Karpas-422 (cell line): Measurements from ENCODE around the gene KCNG2. TPM values are rescaled to one million over a fixed set of nuclear protein-coding genes. Genes with fewer than 3 reads are reported as not detected.

Experiments used
- DNase-seq: peaks from one replicate; pipeline ENCODE4 v3.0.0-alpha.2; 2015
- H2AFZ ChIP-seq: fragments of 200-600 bp; sonication (generic); 2 replicates; pipeline ENCODE4 v1.6.1; 2014; ENCODE audit warnings: antibody characterized with exemption, low read length, mixed read lengths
- H3K27ac ChIP-seq: fragments of 200-600 bp; sonication (generic); 2 replicates; pipeline ENCODE4 v1.5.1; 2014; ENCODE audit warnings: mild to moderate bottlenecking, low read length, moderate library complexity
- H3K27me3 ChIP-seq: fragments of 200-600 bp; sonication (generic); 2 replicates; pipeline ENCODE4 v1.6.1; 2014; ENCODE audit warnings: low read length, mixed read lengths
- H3K36me3 ChIP-seq: fragments of 200-600 bp; sonication (generic); 2 replicates; pipeline ENCODE4 v1.6.1; 2014; ENCODE audit warnings: low read length, mixed read lengths; ENCODE audit not compliant: insufficient read depth
- H3K4me1 ChIP-seq: fragments of 200-600 bp; sonication (generic); 2 replicates; pipeline ENCODE4 v1.6.1; 2014; ENCODE audit warnings: mild to moderate bottlenecking, low read length, mixed read lengths
- H3K4me2 ChIP-seq: fragments of 200-600 bp; sonication (generic); 2 replicates; pipeline ENCODE4 v1.6.1; 2014; ENCODE audit warnings: low read length, low read depth, mild to moderate bottlenecking; ENCODE audit not compliant: poor library complexity, severe bottlenecking
- H3K4me3 ChIP-seq: fragments of 200-600 bp; sonication (generic); 2 replicates; pipeline ENCODE4 v1.5.1; 2014; ENCODE audit warnings: mild to moderate bottlenecking, antibody characterized with exemption, low read length, mixed read lengths
- H3K79me2 ChIP-seq: fragments of 200-600 bp; sonication (generic); 2 replicates; pipeline ENCODE4 v1.6.1; 2014; ENCODE audit warnings: mild to moderate bottlenecking, low read length, mixed read lengths
- H3K9ac ChIP-seq: fragments of 200-600 bp; sonication (generic); 2 replicates; pipeline ENCODE4 v1.6.0; 2014; ENCODE audit warnings: low read length
- H3K9me2 ChIP-seq: fragments of 200-600 bp; sonication (generic), shearing (Covaris generic); replicated peaks from 2 replicates; pipeline ENCODE4 v1.6.0; 2014; ENCODE audit warnings: mild to moderate bottlenecking, low read length, moderate library complexity; ENCODE audit not compliant: insufficient read depth
- H3K9me3 ChIP-seq: fragments of 300-700, 200-600 bp; sonication (generic); 2 replicates; pipeline ENCODE4 v1.6.1; 2014; ENCODE audit warnings: low read length, mixed read lengths
- H4K20me1 ChIP-seq: fragments of 200-600 bp; sonication (generic); 2 replicates; pipeline ENCODE4 v1.6.1; 2014; ENCODE audit warnings: mild to moderate bottlenecking, antibody characterized with exemption, low read length, low read depth; ENCODE audit not compliant: insufficient read depth
- total RNA-seq: library from RNA; depleted of rRNA; stranded (reverse); fragments of >200 nt; shearing (Covaris generic); gene quantifications from 2 replicates; pipeline ENCODE4 v1.2.3, GENCODE V29; 2014; ENCODE audit warnings: low replicate concordance

KCNG2 gene
- total RNA-seq, 1 experiment from 2014 or later = not detected

GRCh38 chr18:79937103-79937860, 139.5 kb downstream of the KCNG2 start:
- Histone ChIP-seq H3K27me3 (no peaks in the 10 kb centered on the region), H3K36me3 (peaks cover 91% of the 10 kb centered on the region), H3K79me2 (peaks cover 98% of the 10 kb centered on the region)

GRCh38 chr18:79938196-79938595, 140.5 kb downstream of the KCNG2 start:
- Histone ChIP-seq H3K4me2 (no peak overlapping the region), H3K4me1 (no peaks in the 10 kb centered on the region), H3K4me3 (no peak overlapping the region), H3K9me2 (no peaks in the 10 kb centered on the region), H3K27me3 (no peaks in the 10 kb centered on the region), H3K36me3 (peaks cover 91% of the 10 kb centered on the region), H3K9me3 (peaks cover 6% of the 10 kb centered on the region), H2AFZ (no peak overlapping the region), H3K9ac (no peak overlapping the region), H3K27ac (no peak overlapping the region), H3K79me2 (peaks cover 98% of the 10 kb centered on the region), H4K20me1 (no peaks in the 10 kb centered on the region)
- no peak for DNase-seq

More at GRCh38 chr18:79937103-79937860, 139.5 kb downstream of the KCNG2 start:
- no peak overlapping the region for H2AFZ ChIP-seq
- DNase-seq = no peak
- no peaks in the 10 kb centered on the region for H3K4me1 ChIP-seq
- H3K9me3 ChIP-seq = peaks cover 15% of the 10 kb centered on the region
- H3K4me3 ChIP-seq = no peak overlapping the region
- H3K4me2 ChIP-seq = no peak overlapping the region
- H3K9me2 ChIP-seq = no peaks in the 10 kb centered on the region
- H3K27ac ChIP-seq = no peak overlapping the region
- no peaks in the 10 kb centered on the region for H4K20me1 ChIP-seq
- no peak overlapping the region for H3K9ac ChIP-seq

GRCh38 chr18:79939096-79939495, 141.4 kb downstream of the KCNG2 start:
- Histone ChIP-seq H3K4me1 (no peaks in the 10 kb centered on the region), H3K9me3 (no peaks in the 10 kb centered on the region; the same call in 1 of the 2 replicates), H3K27me3 (no peaks in the 10 kb centered on the region), H3K9me2 (no peaks in the 10 kb centered on the region), H3K9ac (no peak overlapping the region), H4K20me1 (no peaks in the 10 kb centered on the region), H3K4me2 (no peak overlapping the region), H3K36me3 (peaks cover 82% of the 10 kb centered on the region), H3K79me2 (peaks cover 97% of the 10 kb centered on the region), H3K27ac (no peak overlapping the region), H2AFZ (no peak overlapping the region), H3K4me3 (no peak overlapping the region)
- DNase-seq = no peak

GRCh38 chr18:79940126-79940813, 142.5 kb downstream of the KCNG2 start:
- peaks cover 71% of the 10 kb centered on the region for H3K36me3 ChIP-seq
- peaks cover 98% of the 10 kb centered on the region for H3K79me2 ChIP-seq
- H3K4me1 ChIP-seq = peaks cover under 1% of the 10 kb centered on the region; the same call in 1 of the 2 replicates
- H3K9me2 ChIP-seq = no peaks in the 10 kb centered on the region
- H3K27me3 ChIP-seq = no peaks in the 10 kb centered on the region
- H4K20me1 ChIP-seq = peaks cover 9% of the 10 kb centered on the region
- H3K4me3 ChIP-seq = no peak overlapping the region
- H3K9me3 ChIP-seq = no peaks in the 10 kb centered on the region; the same call in 1 of the 2 replicates
- H3K27ac ChIP-seq = no peak overlapping the region
- DNase-seq = no peak
- no peak overlapping the region for H3K4me2 ChIP-seq
- no peak overlapping the region for H3K9ac ChIP-seq
- no peak overlapping the region for H2AFZ ChIP-seq

- H2AFZ ChIP-seq = no peak overlapping the region
- no peaks in the 10 kb centered on the region for H3K27me3 ChIP-seq
- H3K4me3 ChIP-seq = no peak overlapping the region
- H3K4me1 ChIP-seq = peaks cover 7% of the 10 kb centered on the region
- H3K36me3 ChIP-seq = peaks cover 65% of the 10 kb centered on the region
- H3K9ac ChIP-seq = no peak overlapping the region
- H3K4me2 ChIP-seq = no peak overlapping the region
- DNase-seq = no peak
- H4K20me1 ChIP-seq = peaks cover 11% of the 10 kb centered on the region
- no peaks in the 10 kb centered on the region for H3K9me3 ChIP-seq
- peaks cover 98% of the 10 kb centered on the region for H3K79me2 ChIP-seq
- no peak overlapping the region for H3K27ac ChIP-seq
- no peaks in the 10 kb centered on the region for H3K9me2 ChIP-seq
These were observed 143.2 kb downstream of the KCNG2 start for GRCh38 chr18:79940814-79941472.

GRCh38 chr18:79941473-79942119, 143.9 kb downstream of the KCNG2 start:
- peaks cover 11% of the 10 kb centered on the region for H4K20me1 ChIP-seq
- H3K4me1 ChIP-seq = peaks cover 13% of the 10 kb centered on the region
- H3K27ac ChIP-seq = no peak overlapping the region
- H3K4me2 ChIP-seq = no peak overlapping the region
- no peak for DNase-seq
- H3K9ac ChIP-seq = no peak overlapping the region
- H3K36me3 ChIP-seq = peaks cover 58% of the 10 kb centered on the region
- no peaks in the 10 kb centered on the region for H3K9me3 ChIP-seq
- no peak overlapping the region for H3K4me3 ChIP-seq
- peaks cover 98% of the 10 kb centered on the region for H3K79me2 ChIP-seq
- no peak overlapping the region for H2AFZ ChIP-seq
- no peaks in the 10 kb centered on the region for H3K27me3 ChIP-seq
- H3K9me2 ChIP-seq = no peaks in the 10 kb centered on the region

- Histone ChIP-seq H3K9ac (no peak overlapping the region), H4K20me1 (peaks cover 11% of the 10 kb centered on the region), H3K9me3 (no peaks in the 10 kb centered on the region), H2AFZ (no peak overlapping the region), H3K9me2 (no peaks in the 10 kb centered on the region), H3K4me2 (no peak overlapping the region), H3K79me2 (peaks cover 98% of the 10 kb centered on the region), H3K27ac (no peak overlapping the region), H3K27me3 (no peaks in the 10 kb centered on the region), H3K36me3 (peaks cover 52% of the 10 kb centered on the region), H3K4me3 (no peak overlapping the region), H3K4me1 (peaks cover 19% of the 10 kb centered on the region)
- DNase-seq = no peak
These were observed 144.5 kb downstream of the KCNG2 start for GRCh38 chr18:79942211-79942610.
